Vagina (tissue), 2 donors: ENCODE measurements around the gene BRSK2.

Source experiments
- CTCF ChIP-seq, 3 experiments: fragments of 450-650 bp in 2 of 3; fragments of 200-600 bp in 1 of 3; sonication (generic) in 1 of 3; IDR thresholded peaks; one replicate each; pipeline ENCODE4 v1.5.1; 2017 to 2019; ENCODE audit warnings: antibody characterized with exemption in 3 of 3, mild to moderate bottlenecking in 2 of 3, moderate library complexity in 2 of 3
- POLR2A ChIP-seq, 2 donors: fragments of 450-650 bp; IDR thresholded peaks; one replicate each; pipeline ENCODE4 v1.6.1; 2017; ENCODE audit warnings: antibody characterized with exemption in 2 of 2, mild to moderate bottlenecking in 2 of 2, moderate library complexity in 2 of 2

- TF ChIP-seq CTCF (IDR thresholded peaks at IDR 0.05) = no peak
- no peak for TF ChIP-seq POLR2A (IDR thresholded peaks at IDR 0.05)
These were observed 40.2 kb upstream of the BRSK2 start for GRCh38 chr11:1349327-1350041.
